Measurements from ENCODE around the gene AQP11. TPM values are rescaled to one million over a fixed set of nuclear protein-coding genes. Genes with fewer than 3 reads are reported as not detected.

AQP11 gene
- total RNA-seq, 4 donors from 2014 or later = 0.17 to 0.55 TPM; not detected in 2

DNA sequence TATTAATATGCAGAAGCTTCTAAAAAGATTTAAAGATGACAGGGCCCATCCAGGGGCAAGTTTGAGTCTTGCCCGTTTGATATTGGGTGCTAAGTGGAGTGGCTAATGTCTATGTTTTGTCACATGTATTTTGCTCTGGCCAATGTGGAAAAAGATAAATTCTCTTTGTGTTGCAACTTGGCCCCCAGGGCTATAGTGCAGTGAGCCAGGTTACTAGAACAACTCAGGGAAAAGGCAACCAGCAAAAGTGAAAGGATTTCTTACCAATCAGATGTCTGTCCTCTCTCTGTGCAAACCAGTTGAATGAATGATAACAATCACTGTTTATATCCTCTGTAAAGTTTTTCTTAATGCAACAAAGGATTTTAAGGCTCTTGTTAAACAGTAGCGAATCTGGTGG is 52.5 kb downstream of the AQP11 start:
- intact Hi-C loops (cut with DNase I; ENCODE audit: low total_unique reads) = no loop called here
- WGBS, 2 donors = 69 to 77% methylated on average over 2 of the region's 2 CpGs
- DNase-seq (ENCODE audit: low spot score in 2 of 2) = no peak
- TF ChIP-seq, protein P1, sequence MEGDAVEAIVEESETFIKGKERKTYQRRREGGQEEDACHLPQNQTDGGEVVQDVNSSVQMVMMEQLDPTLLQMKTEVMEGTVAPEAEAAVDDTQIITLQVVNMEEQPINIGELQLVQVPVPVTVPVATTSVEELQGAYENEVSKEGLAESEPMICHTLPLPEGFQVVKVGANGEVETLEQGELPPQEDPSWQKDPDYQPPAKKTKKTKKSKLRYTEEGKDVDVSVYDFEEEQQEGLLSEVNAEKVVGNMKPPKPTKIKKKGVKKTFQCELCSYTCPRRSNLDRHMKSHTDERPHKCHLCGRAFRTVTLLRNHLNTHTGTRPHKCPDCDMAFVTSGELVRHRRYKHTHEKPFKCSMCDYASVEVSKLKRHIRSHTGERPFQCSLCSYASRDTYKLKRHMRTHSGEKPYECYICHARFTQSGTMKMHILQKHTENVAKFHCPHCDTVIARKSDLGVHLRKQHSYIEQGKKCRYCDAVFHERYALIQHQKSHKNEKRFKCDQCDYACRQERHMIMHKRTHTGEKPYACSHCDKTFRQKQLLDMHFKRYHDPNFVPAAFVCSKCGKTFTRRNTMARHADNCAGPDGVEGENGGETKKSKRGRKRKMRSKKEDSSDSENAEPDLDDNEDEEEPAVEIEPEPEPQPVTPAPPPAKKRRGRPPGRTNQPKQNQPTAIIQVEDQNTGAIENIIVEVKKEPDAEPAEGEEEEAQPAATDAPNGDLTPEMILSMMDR (IDR thresholded peaks at IDR 0.05) = no peak
- no peak for TF ChIP-seq POLR2A (IDR thresholded peaks at IDR 0.05)
- H3K4me3 ChIP-seq (ENCODE audit: low read depth, poor library complexity, severe bottlenecking) = no peak overlapping the region

DNA sequence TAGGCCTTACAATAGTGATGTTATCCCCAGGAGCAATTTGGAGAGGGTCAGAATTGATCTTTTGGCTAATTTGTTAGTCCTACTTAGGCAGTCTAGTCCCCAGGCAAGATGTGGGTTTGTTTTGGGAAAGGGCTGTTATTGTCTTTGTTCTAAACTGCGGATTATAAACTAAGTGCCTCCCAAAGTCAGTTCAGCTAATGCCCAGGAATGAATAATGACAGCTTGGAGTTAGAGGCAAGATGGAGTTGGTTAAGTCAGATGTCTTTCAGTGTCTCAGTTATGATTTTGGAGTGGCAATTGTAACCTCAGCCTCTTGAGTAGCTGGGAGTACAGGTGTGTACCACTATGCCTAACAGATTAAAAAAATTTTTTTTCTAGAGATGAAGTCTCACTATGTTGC is 55.1 kb downstream of the AQP11 start:
- no peak overlapping the region for H3K4me3 ChIP-seq (ENCODE audit: low read depth, poor library complexity, severe bottlenecking)
- 50 to 52% methylated on average over 1 of the region's 1 CpG for WGBS, 2 donors
- no peak for DNase-seq (ENCODE audit: low spot score in 2 of 2)
- no peak for TF ChIP-seq POLR2A (IDR thresholded peaks at IDR 0.05)
- TF ChIP-seq, protein P1 (IDR thresholded peaks at IDR 0.05) = no peak
- intact Hi-C loops (cut with DNase I; ENCODE audit: low total_unique reads) = no loop called here

DNA sequence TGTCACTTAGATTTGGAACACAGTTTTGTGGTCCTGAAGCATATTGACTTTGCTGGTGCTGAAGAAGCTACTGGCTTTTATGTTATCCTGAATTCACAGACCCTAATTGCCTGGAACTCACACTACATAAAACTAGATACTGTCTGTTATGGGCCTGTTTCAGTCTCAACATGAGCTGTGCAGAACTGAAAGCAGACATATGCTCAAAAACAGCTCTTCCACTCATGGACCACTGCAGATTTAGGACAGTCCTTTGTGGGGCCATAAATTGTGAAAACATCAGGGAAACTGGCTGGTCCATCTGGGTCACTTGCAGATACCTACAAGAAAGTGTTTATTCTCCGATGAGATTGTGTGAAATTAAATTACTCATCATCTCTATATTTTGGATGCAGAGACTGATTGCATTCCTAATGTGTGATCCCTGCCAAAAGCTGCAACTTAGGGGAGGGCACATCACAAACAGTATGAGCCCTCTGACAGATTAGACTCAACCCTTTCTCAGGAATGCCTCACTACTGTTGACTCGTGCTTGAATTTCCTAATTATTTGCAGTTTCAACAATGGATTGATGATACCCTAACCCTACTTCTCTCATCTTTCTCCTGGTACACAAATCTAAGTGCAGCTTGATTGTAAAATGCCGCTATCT is 58.0 kb downstream of the AQP11 start:
- WGBS, 2 donors = 58 to 59% methylated on average over 3 of the region's 3 CpGs
- intact Hi-C loops (cut with DNase I; ENCODE audit: low total_unique reads) = no loop called here

DNA sequence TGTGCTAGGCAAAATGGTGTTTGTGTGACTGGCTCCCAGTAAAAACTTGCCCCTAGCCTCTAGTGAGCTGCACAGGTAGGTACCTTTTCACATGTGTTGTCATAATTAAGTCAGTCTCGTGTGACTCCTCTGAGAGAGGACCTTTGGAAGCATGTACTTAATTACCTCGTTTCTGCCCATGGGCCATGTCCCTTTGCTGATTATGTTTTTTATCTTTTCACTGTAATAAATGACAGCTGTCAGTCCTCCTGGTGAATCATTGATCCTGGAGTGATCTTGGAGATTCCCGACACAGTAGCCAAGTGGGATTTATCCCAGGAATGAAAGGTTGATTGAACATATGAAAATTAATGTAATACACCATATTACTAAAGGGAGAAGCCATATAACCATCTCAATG is 60.4 kb downstream of the AQP11 start:
- 55 to 57% methylated on average over 3 of the region's 3 CpGs for WGBS, 2 donors
- no peak overlapping the region for H3K4me3 ChIP-seq (ENCODE audit: low read depth, poor library complexity, severe bottlenecking)
- no peak for DNase-seq (ENCODE audit: low spot score in 2 of 2)
- no peak for TF ChIP-seq POLR2A (IDR thresholded peaks at IDR 0.05)
- TF ChIP-seq, protein P1 (IDR thresholded peaks at IDR 0.05) = no peak
- intact Hi-C loops (cut with DNase I; ENCODE audit: low total_unique reads) = no loop called here

More for the DNA sequence above, 58.0 kb downstream of the AQP11 start:
- DNase-seq (ENCODE audit: low spot score in 2 of 2) = no peak
- TF ChIP-seq, protein P1 (IDR thresholded peaks at IDR 0.05) = no peak
- TF ChIP-seq POLR2A (IDR thresholded peaks at IDR 0.05) = no peak
- no peak overlapping the region for H3K4me3 ChIP-seq (ENCODE audit: low read depth, poor library complexity, severe bottlenecking)

DNA sequence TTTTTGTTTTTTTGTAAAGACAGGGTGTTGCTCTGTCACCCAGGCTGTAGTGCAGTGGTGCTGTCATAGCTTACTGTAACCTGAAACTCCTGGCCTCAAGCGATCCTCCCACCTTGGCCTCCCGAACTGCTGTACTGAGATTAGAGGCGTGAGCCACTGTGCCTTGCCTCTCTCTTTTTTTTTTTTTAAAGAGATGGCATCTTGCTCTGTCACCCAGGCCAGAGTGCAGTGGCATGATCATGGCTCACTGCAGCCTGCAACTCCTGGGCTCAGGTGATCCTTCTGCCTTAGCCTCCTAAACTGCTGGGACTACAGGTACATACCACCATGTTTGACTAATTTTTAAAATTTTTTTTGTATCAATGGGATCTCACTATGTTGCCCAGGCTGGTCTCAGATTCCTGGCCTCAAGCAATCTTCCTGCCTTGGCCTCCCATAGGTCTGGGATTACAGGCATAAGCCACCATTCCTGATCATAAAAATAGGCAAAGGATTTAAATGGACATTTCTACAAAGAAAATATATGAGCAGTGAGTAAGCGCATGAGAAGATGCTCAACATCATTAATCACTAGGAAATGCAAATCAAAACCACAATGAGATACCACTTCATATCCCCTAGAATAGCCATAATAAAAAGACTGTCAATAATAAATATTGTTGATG is 65.1 kb downstream of the AQP11 start:
- 88% methylated on average over 4 of the region's 4 CpGs for WGBS, 2 donors
- intact Hi-C loops (cut with DNase I; ENCODE audit: low total_unique reads) = no loop called here
- DNase-seq (ENCODE audit: low spot score in 2 of 2) = no peak
- H3K4me3 ChIP-seq (ENCODE audit: low read depth, poor library complexity, severe bottlenecking) = no peak overlapping the region
- TF ChIP-seq, protein P1 (IDR thresholded peaks at IDR 0.05) = no peak

Measured in lower leg skin (tissue), 4 donors.